Ovary (tissue), 9 donors: ENCODE measurements around the gene PCGF2. TPM values are rescaled to one million over a fixed set of nuclear protein-coding genes. Genes with fewer than 3 reads are reported as not detected.

Experiments used
- DNase-seq, 5 donors: peaks; one replicate each; pipeline ENCODE4 v3.0.0-alpha.2; 2019 to 2020
- H3K27ac ChIP-seq, 2 donors: fragments of 200-600 bp; one replicate each; pipeline versions ENCODE4 v1.5.1 to v1.8.0; 2019 to 2022
- H3K27me3 ChIP-seq: fragments of 200-600 bp; one replicate; pipeline ENCODE4 v1.8.0; 2022
- H3K36me3 ChIP-seq: fragments of 200-600 bp; sonication (generic); one replicate; pipeline ENCODE4 v1.5.1; 2019
- H3K4me1 ChIP-seq: one replicate; pipeline ENCODE4 v1.8.1; 2013; ENCODE audit warnings: mild to moderate bottlenecking, moderate library complexity; ENCODE audit not compliant: insufficient read depth
- H3K4me3 ChIP-seq: fragments of 200-600 bp; sonication (generic); one replicate; pipeline ENCODE4 v1.5.1; 2017
- H3K9me3 ChIP-seq, 2 donors: fragments of 200-600 bp in 1 of 2; sonication (generic) in 1 of 2; one replicate each; pipeline versions ENCODE4 v1.5.1 to v1.8.1; 2013 to 2019; ENCODE audit warnings: mild to moderate bottlenecking in 1 of 2, moderate library complexity in 1 of 2
- EP300 ChIP-seq: sonication (generic); formaldehyde crosslinking; IDR thresholded peaks from one replicate; pipeline ENCODE4 v1.6.1; 2017; ENCODE audit warnings: antibody characterized with exemption
- POLR2A ChIP-seq: fragments of 450-650 bp; IDR thresholded peaks from one replicate; pipeline ENCODE4 v1.6.1; 2017; ENCODE audit warnings: antibody characterized with exemption, mild to moderate bottlenecking, moderate library complexity
- WGBS, 3 donors: extraction: QIAGEN DNeasy Blood & Tissue Kit in 1 of 3; methylation state at CpG; one replicate each; pipeline versions ENCODE4 v1.1.5 to v1.1.7; 2013 to 2017; 5-methylcytosine and 5-hydroxymethylcytosine counted together
- intact Hi-C, 4 donors: fragments of 100-400 bp; cut with DNase I; formaldehyde crosslinking; loops; one replicate each; pipeline versions ENCODE4 v1.11.0 to v1.15.1; 2022 to 2023
- polyA plus RNA-seq, 2 donors: library from polyadenylated mRNA; stranded (reverse); fragments of 200-250 nt in 1 of 2; fragments of 350-450 nt in 1 of 2; fragmentation: Illumina TruSeq in 1 of 2; extraction: RNeasy Lipid Tissue Mini Kit (QIAGEN cat#74804) in 1 of 2; gene quantifications; one replicate each; pipeline ENCODE4 v1.2.3, GENCODE V29; 2013 to 2014
- total RNA-seq, 7 donors: library from RNA; depleted of rRNA in 2 of 7; stranded (reverse); fragments of >200 nt in 2 of 7; fragmentation: NEBNext Ultra II Directional in 3 of 7; extraction: Animal tissue kit (Norgen Biotek cat#: 25700) in 3 of 7; gene quantifications; one replicate each; pipeline versions ENCODE4 v1.1.0 to v1.2.4, GENCODE V29; 2016 to 2023
- TF ChIP-seq, protein P1 (sequence below), 3 donors: fragments of 450-650 bp in 2 of 3; fragments of 200-600 bp in 1 of 3; IDR thresholded peaks; one replicate each; pipeline versions ENCODE4 v1.5.1 to v1.8.0; 2016 to 2022; ENCODE audit warnings: antibody characterized with exemption in 3 of 3, mild to moderate bottlenecking in 1 of 3
- donor health status: DM: no; HTN: no; CAD: no; lungs with moderate emphysema.
- donor health status: DM: no; HTN: no; CAD: no.
- donor health status: Bipolar disorder and iron deficiency.
- donor health status: DM: yes; HTN: yes; CAD: no.
- donor health status: DM: no; HTN: no; CAD: no.
- donor health status: DM: yes; HTN: yes; CAD: no.

PCGF2 gene
- total and polyA plus RNA-seq, 9 donors: 7.4 to 92.7 (median 62.3) TPM

DNA sequence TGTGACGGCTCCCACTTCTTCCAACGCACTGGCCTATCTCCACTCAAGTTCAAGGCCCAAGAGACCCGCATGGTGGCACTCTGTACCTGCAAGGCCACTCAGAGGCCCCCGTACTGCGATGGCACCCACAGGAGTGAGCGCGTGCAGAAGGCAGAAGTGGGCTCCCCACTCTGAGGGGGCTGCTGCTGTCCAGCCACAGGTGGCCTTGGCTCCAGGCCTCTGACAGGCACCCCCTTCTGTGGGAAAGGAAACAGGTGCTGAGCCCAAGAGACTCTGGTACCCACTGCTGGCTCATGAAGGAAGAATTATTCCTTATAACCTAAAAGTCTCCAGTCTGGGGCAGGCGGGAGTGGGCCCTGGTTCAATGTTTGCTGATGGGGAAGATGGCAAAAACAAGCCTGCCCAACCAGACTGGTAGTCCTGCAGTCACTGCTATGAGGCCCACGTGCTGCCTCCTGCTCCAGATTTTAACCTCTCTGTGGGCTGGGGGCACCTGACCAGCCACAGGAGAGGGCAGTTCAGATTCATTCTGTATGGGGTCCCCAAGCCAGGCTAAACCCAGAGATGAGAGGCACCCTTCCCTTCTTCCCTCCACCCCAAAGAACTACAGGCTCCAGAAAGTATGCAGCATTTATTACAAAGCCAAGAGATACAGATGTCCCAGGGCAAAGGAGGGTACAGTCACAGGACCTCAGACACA is 14.7 kb downstream of the PCGF2 start:
- no peak for DNase-seq
- intact Hi-C loops: loop anchor here in 1 of 4 donors (5.0 kb wide), 1 partner anchor 41 kb away; no protein-coding TSS in a partner anchor
- Histone ChIP-seq H3K9me3 (no peaks in the 10 kb centered on the region), H3K27ac (no peak overlapping the region), H3K4me3 (no peak overlapping the region), H3K27me3 (no peaks in the 10 kb centered on the region), H3K4me1 (peaks cover 8% of the 10 kb centered on the region), H3K36me3 (no peaks in the 10 kb centered on the region)
- 66 to 75% (median 68%) methylated on average over 9 of the region's 9 CpGs for WGBS, 3 donors
- no peak for TF ChIP-seq EP300
- TF ChIP-seq, protein P1, sequence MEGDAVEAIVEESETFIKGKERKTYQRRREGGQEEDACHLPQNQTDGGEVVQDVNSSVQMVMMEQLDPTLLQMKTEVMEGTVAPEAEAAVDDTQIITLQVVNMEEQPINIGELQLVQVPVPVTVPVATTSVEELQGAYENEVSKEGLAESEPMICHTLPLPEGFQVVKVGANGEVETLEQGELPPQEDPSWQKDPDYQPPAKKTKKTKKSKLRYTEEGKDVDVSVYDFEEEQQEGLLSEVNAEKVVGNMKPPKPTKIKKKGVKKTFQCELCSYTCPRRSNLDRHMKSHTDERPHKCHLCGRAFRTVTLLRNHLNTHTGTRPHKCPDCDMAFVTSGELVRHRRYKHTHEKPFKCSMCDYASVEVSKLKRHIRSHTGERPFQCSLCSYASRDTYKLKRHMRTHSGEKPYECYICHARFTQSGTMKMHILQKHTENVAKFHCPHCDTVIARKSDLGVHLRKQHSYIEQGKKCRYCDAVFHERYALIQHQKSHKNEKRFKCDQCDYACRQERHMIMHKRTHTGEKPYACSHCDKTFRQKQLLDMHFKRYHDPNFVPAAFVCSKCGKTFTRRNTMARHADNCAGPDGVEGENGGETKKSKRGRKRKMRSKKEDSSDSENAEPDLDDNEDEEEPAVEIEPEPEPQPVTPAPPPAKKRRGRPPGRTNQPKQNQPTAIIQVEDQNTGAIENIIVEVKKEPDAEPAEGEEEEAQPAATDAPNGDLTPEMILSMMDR (IDR thresholded peaks at IDR 0.05): no peak
- TF ChIP-seq POLR2A: no peak

DNA sequence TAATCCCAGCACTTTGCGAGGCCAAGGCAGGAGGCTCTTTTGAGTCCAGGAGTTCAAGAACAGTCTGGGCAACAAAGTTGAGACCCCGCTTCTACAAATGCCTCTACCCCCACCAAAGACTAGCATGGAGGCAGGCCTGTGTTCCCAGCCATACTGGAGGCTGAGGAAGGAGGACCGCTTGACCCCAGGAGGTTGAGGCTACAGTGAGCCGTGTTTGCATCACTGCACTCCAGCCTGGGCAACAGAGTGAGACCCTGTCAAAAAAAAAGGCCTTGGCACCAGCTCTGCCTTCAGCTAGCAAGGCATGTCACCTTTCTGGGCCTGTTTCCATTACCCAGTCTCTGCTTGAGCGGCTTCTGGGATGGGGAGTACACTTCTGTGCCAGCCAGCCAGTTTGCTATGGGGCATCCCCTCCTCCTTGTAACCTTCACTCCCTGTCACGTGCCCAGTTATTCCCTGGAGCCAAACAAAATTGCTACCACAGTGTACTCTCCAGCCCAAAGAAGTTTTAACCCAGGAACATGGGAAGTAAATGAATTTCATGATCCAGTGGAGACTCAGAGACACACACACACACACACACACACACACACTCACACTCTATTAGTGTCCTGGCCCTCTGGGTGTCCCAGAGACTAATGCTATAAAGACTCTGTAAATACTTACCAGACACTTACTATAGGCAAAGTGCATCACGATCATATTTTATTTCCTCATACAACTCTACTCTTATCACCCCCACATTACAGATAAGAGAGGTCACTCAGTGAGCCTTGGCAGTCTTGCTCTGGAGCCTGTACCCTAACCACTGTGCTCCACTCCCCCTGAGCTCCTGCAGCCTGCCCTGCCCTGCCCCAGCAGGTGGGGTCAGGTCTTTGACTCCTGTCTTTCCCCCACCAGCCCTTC is 15.5 kb downstream of the PCGF2 start:
- intact Hi-C loops: loop anchor here in 1 of 4 donors (5.0 kb wide), 1 partner anchor 40 kb away; no protein-coding TSS in a partner anchor
- H3K4me1 ChIP-seq: peaks cover 8% of the 10 kb centered on the region
- 64 to 71% (median 66%) methylated on average over 7 of the region's 7 CpGs for WGBS, 3 donors

DNA sequence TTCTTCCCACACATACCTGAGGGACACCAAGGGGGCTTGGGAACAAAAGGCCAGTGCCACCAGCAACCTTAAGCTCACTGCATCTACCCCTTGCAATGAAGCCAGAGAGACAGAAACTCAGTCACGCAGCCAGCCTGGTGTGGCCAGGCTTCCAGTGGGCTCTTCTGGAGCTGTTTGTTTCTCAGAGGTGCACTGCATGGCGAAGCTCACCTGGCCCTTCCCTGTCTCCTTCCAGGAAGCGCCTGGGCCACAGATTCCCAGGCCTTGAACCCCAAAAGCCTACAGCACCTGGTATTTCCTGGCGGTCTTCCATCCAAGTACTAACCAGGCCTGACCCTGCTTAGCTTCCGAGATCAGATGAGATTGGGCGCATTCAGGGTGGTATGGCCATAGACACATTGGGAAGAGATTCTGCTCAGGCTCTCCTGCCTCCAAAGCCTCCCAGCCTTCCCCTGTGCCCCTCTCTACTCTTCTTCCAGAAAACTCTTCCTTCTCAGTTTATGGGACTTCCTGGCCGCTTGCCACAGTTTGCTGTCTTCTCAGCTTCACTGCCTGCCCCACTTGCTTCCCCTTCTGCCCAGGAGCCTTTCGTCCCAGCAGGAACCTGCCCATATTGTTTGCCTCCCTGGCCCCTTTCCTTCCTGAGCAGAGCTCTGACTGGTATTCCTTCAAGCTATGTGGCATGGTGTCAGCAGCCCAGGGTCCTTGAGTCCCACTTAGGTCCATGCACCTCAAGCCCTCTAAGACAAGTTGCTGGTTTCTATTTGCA is 16.4 kb downstream of the PCGF2 start:
- WGBS, 3 donors: 80 to 84% (median 83%) methylated on average over 8 of the region's 8 CpGs

More for the DNA sequence above, 15.5 kb downstream of the PCGF2 start:
- H3K4me3 ChIP-seq: no peak overlapping the region
- TF ChIP-seq EP300 (no peak), POLR2A (no peak)
- TF ChIP-seq, protein P1 (IDR thresholded peaks at IDR 0.05): no peak
- H3K9me3 ChIP-seq: no peaks in the 10 kb centered on the region
- H3K36me3 ChIP-seq: no peaks in the 10 kb centered on the region
- peak overlapping the region in 1 of 2 donors; percentile 17 for H3K27ac ChIP-seq
- DNase-seq: no peak
- H3K27me3 ChIP-seq: no peaks in the 10 kb centered on the region

More for the DNA sequence above, 16.4 kb downstream of the PCGF2 start:
- Histone ChIP-seq H3K36me3 (no peaks in the 10 kb centered on the region), H3K27me3 (no peaks in the 10 kb centered on the region), H3K4me1 (peaks cover 8% of the 10 kb centered on the region), H3K27ac (peak overlapping the region in 1 of 2 donors; percentile 70), H3K4me3 (no peak overlapping the region), H3K9me3 (no peaks in the 10 kb centered on the region)
- TF ChIP-seq POLR2A (no peak), EP300 (no peak)
- TF ChIP-seq, protein P1 (IDR thresholded peaks at IDR 0.05): no peak
- peak in 1 of 5 donors; percentile 55 for DNase-seq
- intact Hi-C loops: loop anchor here in 1 of 4 donors (5.0 kb wide), 1 partner anchor 39 kb away; no protein-coding TSS in a partner anchor
